ENCODE data around the gene ZNF394.

DNA sequence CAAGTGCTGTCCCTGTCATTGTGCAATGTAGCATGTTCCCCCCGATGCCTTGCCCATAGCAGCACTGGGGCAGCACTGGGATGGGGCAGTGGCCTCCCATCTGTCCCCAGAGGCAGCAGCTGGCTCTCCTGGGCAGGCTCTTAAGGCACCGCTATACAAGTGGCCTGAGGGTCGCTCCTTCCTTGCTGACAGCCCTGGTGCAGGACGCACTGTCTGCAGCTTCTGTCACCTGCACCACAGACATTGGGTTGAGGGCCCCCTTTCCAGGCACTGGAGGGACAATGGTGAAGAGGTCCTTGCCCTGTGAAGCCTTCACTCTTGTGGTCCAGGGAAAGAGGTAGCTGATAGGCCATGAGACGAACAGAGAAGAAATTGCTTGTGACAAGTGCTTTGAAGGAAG lies 50.8 kb downstream of the ZNF394 start:
- TF ChIP-seq, protein P1, sequence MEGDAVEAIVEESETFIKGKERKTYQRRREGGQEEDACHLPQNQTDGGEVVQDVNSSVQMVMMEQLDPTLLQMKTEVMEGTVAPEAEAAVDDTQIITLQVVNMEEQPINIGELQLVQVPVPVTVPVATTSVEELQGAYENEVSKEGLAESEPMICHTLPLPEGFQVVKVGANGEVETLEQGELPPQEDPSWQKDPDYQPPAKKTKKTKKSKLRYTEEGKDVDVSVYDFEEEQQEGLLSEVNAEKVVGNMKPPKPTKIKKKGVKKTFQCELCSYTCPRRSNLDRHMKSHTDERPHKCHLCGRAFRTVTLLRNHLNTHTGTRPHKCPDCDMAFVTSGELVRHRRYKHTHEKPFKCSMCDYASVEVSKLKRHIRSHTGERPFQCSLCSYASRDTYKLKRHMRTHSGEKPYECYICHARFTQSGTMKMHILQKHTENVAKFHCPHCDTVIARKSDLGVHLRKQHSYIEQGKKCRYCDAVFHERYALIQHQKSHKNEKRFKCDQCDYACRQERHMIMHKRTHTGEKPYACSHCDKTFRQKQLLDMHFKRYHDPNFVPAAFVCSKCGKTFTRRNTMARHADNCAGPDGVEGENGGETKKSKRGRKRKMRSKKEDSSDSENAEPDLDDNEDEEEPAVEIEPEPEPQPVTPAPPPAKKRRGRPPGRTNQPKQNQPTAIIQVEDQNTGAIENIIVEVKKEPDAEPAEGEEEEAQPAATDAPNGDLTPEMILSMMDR (IDR thresholded peaks at IDR 0.05 in 2 of 3, conservative IDR thresholded peaks at IDR 0.05 in 1 of 3; ENCODE audit: borderline replicate concordance in 1 of 3, insufficient read depth in 1 of 3, low read depth in 2 of 3, low read length in 2 of 3) = no peak
- TF ChIP-seq POLR2A (IDR thresholded peaks at IDR 0.05; ENCODE audit: borderline replicate concordance, extremely low read depth, insufficient read depth, insufficient read length) (no peak), EGR1 (IDR thresholded peaks at IDR 0.05; ENCODE audit: low read depth) (no peak), YY1 (IDR thresholded peaks at IDR 0.05; ENCODE audit: extremely low read depth, insufficient replicate concordance, low read depth, low read length) (no peak), SRF (IDR thresholded peaks at IDR 0.05; ENCODE audit: low read depth) (no peak)
- TF ChIP-seq, protein P2, sequence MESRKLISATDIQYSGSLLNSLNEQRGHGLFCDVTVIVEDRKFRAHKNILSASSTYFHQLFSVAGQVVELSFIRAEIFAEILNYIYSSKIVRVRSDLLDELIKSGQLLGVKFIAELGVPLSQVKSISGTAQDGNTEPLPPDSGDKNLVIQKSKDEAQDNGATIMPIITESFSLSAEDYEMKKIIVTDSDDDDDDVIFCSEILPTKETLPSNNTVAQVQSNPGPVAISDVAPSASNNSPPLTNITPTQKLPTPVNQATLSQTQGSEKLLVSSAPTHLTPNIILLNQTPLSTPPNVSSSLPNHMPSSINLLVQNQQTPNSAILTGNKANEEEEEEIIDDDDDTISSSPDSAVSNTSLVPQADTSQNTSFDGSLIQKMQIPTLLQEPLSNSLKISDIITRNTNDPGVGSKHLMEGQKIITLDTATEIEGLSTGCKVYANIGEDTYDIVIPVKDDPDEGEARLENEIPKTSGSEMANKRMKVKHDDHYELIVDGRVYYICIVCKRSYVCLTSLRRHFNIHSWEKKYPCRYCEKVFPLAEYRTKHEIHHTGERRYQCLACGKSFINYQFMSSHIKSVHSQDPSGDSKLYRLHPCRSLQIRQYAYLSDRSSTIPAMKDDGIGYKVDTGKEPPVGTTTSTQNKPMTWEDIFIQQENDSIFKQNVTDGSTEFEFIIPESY (IDR thresholded peaks at IDR 0.05; ENCODE audit: extremely low read depth, insufficient replicate concordance, low read length) = no peak

Data from HCT116 (cell line).